Measurements from ENCODE around the gene PTPRG. TPM values are rescaled to one million over a fixed set of nuclear protein-coding genes. Genes with fewer than 3 reads are reported as not detected.

The PTPRG gene
- total RNA-seq, 1 donor from 2014 or later, result 39.6 TPM

GRCh38 chr3:61682671-61683548 lies 121.5 kb downstream of the PTPRG start:
- Mint-ChIP-seq H3K4me1 (ENCODE audit: low read depth, unreplicated experiment) (peaks cover 26% of the 10 kb centered on the region), H3K27ac (ENCODE audit: unreplicated experiment) (no peak overlapping the region), H3K9me3 (ENCODE audit: unreplicated experiment) (peaks cover 1% of the 10 kb centered on the region), H3K36me3 (ENCODE audit: low read depth, unreplicated experiment) (peaks cover 2% of the 10 kb centered on the region), H3K27me3 (ENCODE audit: low read depth, unreplicated experiment) (no peaks in the 10 kb centered on the region), H3K4me3 (ENCODE audit: unreplicated experiment) (no peak overlapping the region)
- DNase-seq (ENCODE audit: low read depth) (no peak), FAIRE-seq (no peak)
- Histone ChIP-seq H3K4me2 (ENCODE audit: low read length) (no peak overlapping the region), H3K27me3 (ENCODE audit: insufficient read depth, low read length) (no peaks in the 10 kb centered on the region), H3K79me2 (ENCODE audit: insufficient read depth, low read length) (peaks cover 24% of the 10 kb centered on the region), H3K4me1 (ENCODE audit: insufficient read depth, low read length) (peaks cover 5% of the 10 kb centered on the region), H3K4me3 (ENCODE audit: insufficient read depth, low read depth, low read length) (no peak overlapping the region), H4K20me1 (ENCODE audit: insufficient read depth, low read length) (peaks cover 70% of the 10 kb centered on the region), H3K9me3 (ENCODE audit: insufficient read depth, low read depth, low read length) (no peaks in the 10 kb centered on the region), H3K27ac (ENCODE audit: low read depth, low read length) (no peak overlapping the region), H3K36me3 (ENCODE audit: insufficient read depth, low read length) (no peaks in the 10 kb centered on the region), H2AFZ (ENCODE audit: low read depth, low read length) (no peak overlapping the region), H3K9ac (ENCODE audit: low read length) (no peak overlapping the region)
- TF ChIP-seq CTCF (IDR thresholded peaks at IDR 0.05; ENCODE audit: insufficient read depth, low read depth, low read length) (no peak), EZH2 (IDR thresholded peaks at IDR 0.05; ENCODE audit: insufficient read depth, low read length) (no peak)

DNA sequence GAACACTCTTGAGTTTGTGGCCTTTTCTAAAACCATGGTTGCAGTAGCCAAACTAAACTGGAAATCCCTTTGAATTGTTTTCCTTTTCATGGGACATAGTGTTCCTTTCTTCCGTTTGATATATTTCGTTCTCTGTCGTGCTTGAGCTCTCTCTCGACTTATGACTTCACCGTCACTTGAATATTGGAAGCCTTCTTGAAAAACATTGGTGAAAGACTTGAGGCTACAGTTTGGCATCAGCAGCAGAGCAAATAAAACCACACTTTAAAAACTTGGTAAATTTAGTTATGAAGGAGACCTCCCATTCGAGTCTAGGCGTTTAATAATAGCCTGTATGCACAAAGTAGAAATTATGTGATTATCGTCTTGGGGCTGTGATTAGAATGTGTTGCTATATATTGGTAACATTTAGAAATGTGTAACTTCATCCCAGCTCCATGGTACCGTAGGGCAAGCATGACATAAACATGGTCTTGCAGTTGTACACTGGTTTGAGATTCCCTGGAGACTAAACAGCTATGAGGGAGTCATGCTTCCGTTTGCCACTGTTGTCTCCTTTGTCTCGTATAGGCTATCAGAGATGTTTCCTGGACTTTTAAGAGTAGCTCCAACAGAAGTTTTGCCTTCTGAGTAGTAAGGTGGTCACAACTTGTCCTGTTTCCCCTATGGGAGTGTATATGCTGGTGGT lies 122.3 kb downstream of the PTPRG start:
- Histone ChIP-seq H3K27ac (ENCODE audit: low read depth, low read length) (no peak overlapping the region), H4K20me1 (ENCODE audit: insufficient read depth, low read length) (peaks cover 76% of the 10 kb centered on the region), H3K36me3 (ENCODE audit: insufficient read depth, low read length) (no peaks in the 10 kb centered on the region), H3K79me2 (ENCODE audit: insufficient read depth, low read length) (peaks cover 22% of the 10 kb centered on the region), H3K9ac (ENCODE audit: low read length) (no peak overlapping the region), H3K27me3 (ENCODE audit: insufficient read depth, low read length) (no peaks in the 10 kb centered on the region), H3K4me3 (ENCODE audit: insufficient read depth, low read depth, low read length) (no peak overlapping the region), H3K9me3 (ENCODE audit: insufficient read depth, low read depth, low read length) (no peaks in the 10 kb centered on the region), H3K4me2 (ENCODE audit: low read length) (no peak overlapping the region), H2AFZ (ENCODE audit: low read depth, low read length) (no peak overlapping the region), H3K4me1 (ENCODE audit: insufficient read depth, low read length) (peaks cover 5% of the 10 kb centered on the region)
- no peak for TF ChIP-seq EZH2 (IDR thresholded peaks at IDR 0.05; ENCODE audit: insufficient read depth, low read length)
- no peak for TF ChIP-seq CTCF (IDR thresholded peaks at IDR 0.05; ENCODE audit: insufficient read depth, low read depth, low read length)
- H3K27me3 Mint-ChIP-seq (ENCODE audit: low read depth, unreplicated experiment), result no peaks in the 10 kb centered on the region
- peaks cover 25% of the 10 kb centered on the region for H3K4me1 Mint-ChIP-seq (ENCODE audit: low read depth, unreplicated experiment)
- H3K4me3 Mint-ChIP-seq (ENCODE audit: unreplicated experiment), result no peak overlapping the region
- H3K9me3 Mint-ChIP-seq (ENCODE audit: unreplicated experiment), result peaks cover 1% of the 10 kb centered on the region
- no peaks in the 10 kb centered on the region for H3K36me3 Mint-ChIP-seq (ENCODE audit: low read depth, unreplicated experiment)
- no peak for DNase-seq (ENCODE audit: low read depth)
- no peak overlapping the region for H3K27ac Mint-ChIP-seq (ENCODE audit: unreplicated experiment)
- no peak for FAIRE-seq
